Measurements from ENCODE around the gene LMOD3. TPM values are rescaled to one million over a fixed set of nuclear protein-coding genes. Genes with fewer than 3 reads are reported as not detected.

The LMOD3 gene
- total RNA-seq, 1 experiment from 2014 or later = not detected

DNA sequence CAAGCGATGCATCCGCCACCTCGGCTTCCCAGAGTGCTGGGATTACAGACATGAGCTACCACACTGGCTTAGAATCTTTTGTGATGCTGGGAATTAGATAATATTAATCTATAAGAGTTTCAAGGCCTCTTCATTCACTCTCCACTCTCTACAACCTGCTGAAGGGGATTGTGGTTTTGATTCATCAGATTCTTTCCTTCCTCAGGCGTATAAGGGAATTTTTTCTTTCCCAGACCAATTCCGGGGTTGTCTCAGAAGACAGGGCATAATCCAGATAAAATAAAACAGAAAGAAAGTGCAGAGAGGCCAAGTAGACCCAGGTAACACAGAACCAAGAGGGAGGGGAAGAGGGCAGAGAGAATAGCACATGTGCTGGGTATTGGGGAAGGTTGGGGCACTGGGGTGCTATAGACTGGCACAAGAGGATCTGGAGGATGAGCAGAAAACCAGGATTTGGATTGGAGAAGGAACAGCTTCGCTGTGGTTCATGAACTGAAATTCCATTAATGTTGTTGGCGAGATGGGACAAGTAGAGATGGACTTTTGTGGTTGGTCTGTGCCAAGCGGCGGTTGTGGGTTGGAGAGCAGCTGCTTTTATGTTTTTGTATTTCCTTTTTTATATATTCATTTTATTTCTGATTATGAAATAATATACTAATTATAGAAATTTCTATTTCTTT, 24.8 kb downstream of the LMOD3 start:
- POLR2A ChIA-PET = no interaction called here

DNA sequence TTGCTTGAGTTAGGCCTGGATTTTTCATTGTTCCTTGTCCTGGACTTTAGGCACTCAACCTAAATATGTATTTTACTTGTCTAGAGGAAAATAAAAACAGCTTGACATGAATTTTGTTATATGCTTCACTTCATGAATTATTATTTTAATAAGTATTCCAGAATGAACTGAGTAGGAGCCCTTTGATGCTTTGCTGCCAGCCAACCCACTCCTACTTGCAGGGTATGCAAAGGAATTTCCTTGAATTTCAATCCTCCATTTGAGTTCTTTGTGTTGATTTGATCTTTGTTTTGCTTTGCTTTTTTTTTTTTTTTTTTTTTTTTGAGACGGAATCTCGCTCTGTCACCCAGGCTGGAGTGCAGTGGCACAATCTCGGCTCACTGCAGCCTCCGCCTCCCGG, 26.1 kb downstream of the LMOD3 start:
- H3K4me1 ChIP-seq (ENCODE audit: control insufficient read depth, insufficient read depth, low read length) = no peaks in the 10 kb centered on the region
- TF ChIP-seq SIN3A (IDR thresholded peaks at IDR 0.05; ENCODE audit: borderline replicate concordance, insufficient read depth, low read depth, low read length) (no peak), TCF7L2 (IDR thresholded peaks at IDR 0.05; ENCODE audit: low read depth, low read length) (no peak), POLR2AphosphoS5 (IDR thresholded peaks at IDR 0.05; ENCODE audit: low read depth, low read length) (no peak)
- TF ChIP-seq, protein P1, sequence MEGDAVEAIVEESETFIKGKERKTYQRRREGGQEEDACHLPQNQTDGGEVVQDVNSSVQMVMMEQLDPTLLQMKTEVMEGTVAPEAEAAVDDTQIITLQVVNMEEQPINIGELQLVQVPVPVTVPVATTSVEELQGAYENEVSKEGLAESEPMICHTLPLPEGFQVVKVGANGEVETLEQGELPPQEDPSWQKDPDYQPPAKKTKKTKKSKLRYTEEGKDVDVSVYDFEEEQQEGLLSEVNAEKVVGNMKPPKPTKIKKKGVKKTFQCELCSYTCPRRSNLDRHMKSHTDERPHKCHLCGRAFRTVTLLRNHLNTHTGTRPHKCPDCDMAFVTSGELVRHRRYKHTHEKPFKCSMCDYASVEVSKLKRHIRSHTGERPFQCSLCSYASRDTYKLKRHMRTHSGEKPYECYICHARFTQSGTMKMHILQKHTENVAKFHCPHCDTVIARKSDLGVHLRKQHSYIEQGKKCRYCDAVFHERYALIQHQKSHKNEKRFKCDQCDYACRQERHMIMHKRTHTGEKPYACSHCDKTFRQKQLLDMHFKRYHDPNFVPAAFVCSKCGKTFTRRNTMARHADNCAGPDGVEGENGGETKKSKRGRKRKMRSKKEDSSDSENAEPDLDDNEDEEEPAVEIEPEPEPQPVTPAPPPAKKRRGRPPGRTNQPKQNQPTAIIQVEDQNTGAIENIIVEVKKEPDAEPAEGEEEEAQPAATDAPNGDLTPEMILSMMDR (IDR thresholded peaks at IDR 0.05) = no peak
- TF ChIP-seq, protein P2, sequence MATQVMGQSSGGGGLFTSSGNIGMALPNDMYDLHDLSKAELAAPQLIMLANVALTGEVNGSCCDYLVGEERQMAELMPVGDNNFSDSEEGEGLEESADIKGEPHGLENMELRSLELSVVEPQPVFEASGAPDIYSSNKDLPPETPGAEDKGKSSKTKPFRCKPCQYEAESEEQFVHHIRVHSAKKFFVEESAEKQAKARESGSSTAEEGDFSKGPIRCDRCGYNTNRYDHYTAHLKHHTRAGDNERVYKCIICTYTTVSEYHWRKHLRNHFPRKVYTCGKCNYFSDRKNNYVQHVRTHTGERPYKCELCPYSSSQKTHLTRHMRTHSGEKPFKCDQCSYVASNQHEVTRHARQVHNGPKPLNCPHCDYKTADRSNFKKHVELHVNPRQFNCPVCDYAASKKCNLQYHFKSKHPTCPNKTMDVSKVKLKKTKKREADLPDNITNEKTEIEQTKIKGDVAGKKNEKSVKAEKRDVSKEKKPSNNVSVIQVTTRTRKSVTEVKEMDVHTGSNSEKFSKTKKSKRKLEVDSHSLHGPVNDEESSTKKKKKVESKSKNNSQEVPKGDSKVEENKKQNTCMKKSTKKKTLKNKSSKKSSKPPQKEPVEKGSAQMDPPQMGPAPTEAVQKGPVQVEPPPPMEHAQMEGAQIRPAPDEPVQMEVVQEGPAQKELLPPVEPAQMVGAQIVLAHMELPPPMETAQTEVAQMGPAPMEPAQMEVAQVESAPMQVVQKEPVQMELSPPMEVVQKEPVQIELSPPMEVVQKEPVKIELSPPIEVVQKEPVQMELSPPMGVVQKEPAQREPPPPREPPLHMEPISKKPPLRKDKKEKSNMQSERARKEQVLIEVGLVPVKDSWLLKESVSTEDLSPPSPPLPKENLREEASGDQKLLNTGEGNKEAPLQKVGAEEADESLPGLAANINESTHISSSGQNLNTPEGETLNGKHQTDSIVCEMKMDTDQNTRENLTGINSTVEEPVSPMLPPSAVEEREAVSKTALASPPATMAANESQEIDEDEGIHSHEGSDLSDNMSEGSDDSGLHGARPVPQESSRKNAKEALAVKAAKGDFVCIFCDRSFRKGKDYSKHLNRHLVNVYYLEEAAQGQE (IDR thresholded peaks at IDR 0.05; ENCODE audit: insufficient read depth in 1 of 2, low read depth in 2 of 2, low read length in 1 of 2) = no peak
- intact Hi-C loops (cut with micrococcal nuclease; ENCODE audit: unreplicated experiment) = no loop called here
- no peaks in the 10 kb centered on the region for H3K27me3 ChIP-seq (ENCODE audit: control insufficient read depth, insufficient read depth, low read length)
- in situ Hi-C loops (cut with HindIII; ENCODE audit: low pct_unique_long_range_greater_than_20kb, low sequenced_read_pairs) = no loop called here
- DNase-seq (ENCODE audit: low read depth, low spot score) (no peak), ATAC-seq (no peak)
- ChIA-PET POLR2A (no interaction called here), CTCF (no interaction called here)
- no TSS peak for BruUV-seq (replicated peaks)
- H3K4me3 ChIP-seq (ENCODE audit: low read depth in 2 of 2, low read length in 2 of 2) = no peak overlapping the region
- no peak overlapping the region for H3K27ac ChIP-seq (ENCODE audit: low read length)
- no peaks in the 10 kb centered on the region for H3K9me3 ChIP-seq (ENCODE audit: control insufficient read depth, insufficient read depth, low read depth, low read length)
- H3K36me3 ChIP-seq (ENCODE audit: control insufficient read depth, insufficient read depth, low read length) = no peaks in the 10 kb centered on the region

More for the DNA sequence above, 24.8 kb downstream of the LMOD3 start:
- no peaks in the 10 kb centered on the region for H3K27me3 ChIP-seq (ENCODE audit: control insufficient read depth, insufficient read depth, low read length)
- no peaks in the 10 kb centered on the region for H3K4me1 ChIP-seq (ENCODE audit: control insufficient read depth, insufficient read depth, low read length)
- BruUV-seq (replicated peaks) = no TSS peak
- H3K9me3 ChIP-seq (ENCODE audit: control insufficient read depth, insufficient read depth, low read depth, low read length) = no peaks in the 10 kb centered on the region
- DNase-seq (ENCODE audit: low read depth, low spot score) (no peak), ATAC-seq (no peak)
- H3K36me3 ChIP-seq (ENCODE audit: control insufficient read depth, insufficient read depth, low read length) = no peaks in the 10 kb centered on the region
- no peak overlapping the region for H3K27ac ChIP-seq (ENCODE audit: low read length)
- H3K4me3 ChIP-seq (ENCODE audit: low read depth in 2 of 2, low read length in 2 of 2) = no peak overlapping the region
- no peak for TF ChIP-seq TCF7L2 (IDR thresholded peaks at IDR 0.05; ENCODE audit: low read depth, low read length)
- TF ChIP-seq POLR2AphosphoS5 (IDR thresholded peaks at IDR 0.05; ENCODE audit: low read depth, low read length) = no peak
- TF ChIP-seq SIN3A (IDR thresholded peaks at IDR 0.05; ENCODE audit: borderline replicate concordance, insufficient read depth, low read depth, low read length) = no peak
- TF ChIP-seq, protein P1 (IDR thresholded peaks at IDR 0.05) = no peak
- TF ChIP-seq, protein P2 (IDR thresholded peaks at IDR 0.05; ENCODE audit: insufficient read depth in 1 of 2, low read depth in 2 of 2, low read length in 1 of 2) = no peak
- CTCF ChIA-PET = no interaction called here
- intact Hi-C loops (cut with micrococcal nuclease; ENCODE audit: unreplicated experiment) (no loop called here), in situ Hi-C loops (cut with HindIII; ENCODE audit: low pct_unique_long_range_greater_than_20kb, low sequenced_read_pairs) (no loop called here)
